ENCODE data around the gene WEE1.

- TF ChIP-seq CTCF (IDR thresholded peaks at IDR 0.05 in 2 of 3, conservative IDR thresholded peaks at IDR 0.05 in 1 of 3; ENCODE audit: control insufficient read depth in 2 of 3, extremely low read depth in 1 of 3, insufficient read depth in 1 of 3, low read depth in 3 of 3, low read length in 3 of 3) (no peak), EED (IDR thresholded peaks at IDR 0.05; ENCODE audit: low read depth) (no peak; the same call in 1 of the 2 replicates), POLR2A (IDR thresholded peaks at IDR 0.05; ENCODE audit: low read depth, low read length) (no peak), CHD2 (IDR thresholded peaks at IDR 0.05; ENCODE audit: borderline replicate concordance, low read depth, low read length) (no peak), YY1 (IDR thresholded peaks at IDR 0.05; ENCODE audit: low read depth, low read length) (no peak), SMC3 (IDR thresholded peaks at IDR 0.05; ENCODE audit: borderline replicate concordance, low read length) (no peak), MXI1 (IDR thresholded peaks at IDR 0.05; ENCODE audit: low read depth, low read length) (no peak)
These were observed 53.3 kb downstream of the WEE1 start for GRCh38 chr11:9626496-9627394.

All from GM12878 (cell line).